NB4 (cell line): Measurements from ENCODE around the gene NRL.

Experiments
- MYC ChIP-seq: IDR thresholded peaks from 2 replicates; pipeline ENCODE4 v1.6.1; 2011; ENCODE audit warnings: low read depth, low read length
- POLR2A ChIP-seq: IDR thresholded peaks from 2 replicates; pipeline ENCODE4 v1.6.1; 2011; ENCODE audit warnings: mild to moderate bottlenecking; ENCODE audit not compliant: insufficient read length; ENCODE audit errors: extremely low read depth
- TF ChIP-seq, protein P1 (sequence below): IDR thresholded peaks from one replicate; pipeline ENCODE4 v1.5.1; 2012; ENCODE audit warnings: low read depth, low read length

DNA sequence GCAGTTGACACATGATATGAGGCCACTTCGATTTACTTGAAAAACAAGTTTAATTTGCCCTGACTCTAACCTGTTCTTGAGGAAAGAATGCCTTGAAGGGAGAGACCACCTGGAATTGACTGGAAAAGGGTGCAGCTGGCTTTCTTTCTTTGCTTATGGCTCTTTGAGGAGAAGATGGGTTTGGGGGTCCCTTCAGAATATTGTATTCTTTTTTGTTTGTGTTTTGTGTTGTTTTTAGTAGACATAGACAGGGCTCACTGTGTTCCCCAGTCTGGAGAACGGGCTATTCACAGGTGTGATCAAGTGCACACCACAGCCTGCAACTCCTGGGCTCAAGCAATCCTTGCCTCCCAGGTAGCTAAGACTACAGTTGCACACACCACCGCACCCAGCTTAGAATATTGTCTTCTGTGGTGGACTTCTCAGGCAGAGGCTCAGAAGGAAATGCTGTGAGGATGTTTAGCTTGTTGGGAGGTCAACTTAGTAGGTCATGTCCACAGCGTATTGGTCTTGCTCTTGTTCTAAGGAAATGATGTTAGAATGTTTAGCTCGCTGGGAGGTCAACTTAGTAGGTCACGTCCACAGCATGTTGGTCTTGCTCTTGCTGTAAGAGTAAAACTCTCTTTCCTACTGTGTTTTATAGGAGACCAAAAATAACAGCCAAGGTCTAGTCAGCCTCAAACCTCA lies 1.5 kb upstream of the NRL start:
- TF ChIP-seq, protein P1, sequence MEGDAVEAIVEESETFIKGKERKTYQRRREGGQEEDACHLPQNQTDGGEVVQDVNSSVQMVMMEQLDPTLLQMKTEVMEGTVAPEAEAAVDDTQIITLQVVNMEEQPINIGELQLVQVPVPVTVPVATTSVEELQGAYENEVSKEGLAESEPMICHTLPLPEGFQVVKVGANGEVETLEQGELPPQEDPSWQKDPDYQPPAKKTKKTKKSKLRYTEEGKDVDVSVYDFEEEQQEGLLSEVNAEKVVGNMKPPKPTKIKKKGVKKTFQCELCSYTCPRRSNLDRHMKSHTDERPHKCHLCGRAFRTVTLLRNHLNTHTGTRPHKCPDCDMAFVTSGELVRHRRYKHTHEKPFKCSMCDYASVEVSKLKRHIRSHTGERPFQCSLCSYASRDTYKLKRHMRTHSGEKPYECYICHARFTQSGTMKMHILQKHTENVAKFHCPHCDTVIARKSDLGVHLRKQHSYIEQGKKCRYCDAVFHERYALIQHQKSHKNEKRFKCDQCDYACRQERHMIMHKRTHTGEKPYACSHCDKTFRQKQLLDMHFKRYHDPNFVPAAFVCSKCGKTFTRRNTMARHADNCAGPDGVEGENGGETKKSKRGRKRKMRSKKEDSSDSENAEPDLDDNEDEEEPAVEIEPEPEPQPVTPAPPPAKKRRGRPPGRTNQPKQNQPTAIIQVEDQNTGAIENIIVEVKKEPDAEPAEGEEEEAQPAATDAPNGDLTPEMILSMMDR = no peak
- TF ChIP-seq POLR2A (no peak), MYC (no peak)
